Esophagus (tissue), 2 donors: Measurements from ENCODE around the gene CREBBP. TPM values are rescaled to one million over a fixed set of nuclear protein-coding genes. Genes with fewer than 3 reads are reported as not detected.
"Not testable (repeated sequence)": the region's sequence is repeated elsewhere in the genome, so short reads cannot be mapped to it uniquely, and the experiment has no call there.

Experiments
- H3K27ac ChIP-seq, 2 donors: one replicate each; pipeline ENCODE4 v1.5.1; 2013; ENCODE audit warnings: low read depth in 2 of 2, mild to moderate bottlenecking in 2 of 2, inconsistent platforms in 1 of 2, low read length in 1 of 2, moderate library complexity in 1 of 2
- H3K27me3 ChIP-seq, 2 donors: one replicate each; pipeline ENCODE4 v1.6.1; 2013; ENCODE audit warnings: low read length in 2 of 2, control low read depth in 1 of 2, mild to moderate bottlenecking in 1 of 2; ENCODE audit not compliant: insufficient read depth in 2 of 2, control insufficient read depth in 1 of 2
- H3K36me3 ChIP-seq, 2 donors: one replicate each; pipeline ENCODE4 v1.6.1; 2013; ENCODE audit warnings: low read length in 1 of 2; ENCODE audit not compliant: control insufficient read depth in 2 of 2, insufficient read depth in 2 of 2
- H3K4me1 ChIP-seq, 2 donors: one replicate each; pipeline ENCODE4 v1.6.1; 2013; ENCODE audit warnings: low read length in 1 of 2; ENCODE audit not compliant: control insufficient read depth in 2 of 2, insufficient read depth in 2 of 2
- H3K4me3 ChIP-seq, 2 donors: one replicate each; pipeline ENCODE4 v1.5.1; 2013; ENCODE audit warnings: low read length in 2 of 2, mild to moderate bottlenecking in 2 of 2, low read depth in 1 of 2, moderate library complexity in 1 of 2
- H3K9me3 ChIP-seq, 2 donors: one replicate each; pipeline ENCODE4 v1.6.1; 2013; ENCODE audit warnings: mild to moderate bottlenecking in 2 of 2, low read depth in 1 of 2, low read length in 1 of 2, moderate library complexity in 1 of 2; ENCODE audit not compliant: control insufficient read depth in 2 of 2, insufficient read depth in 1 of 2
- WGBS, 2 donors: extraction: QIAGEN DNeasy Blood & Tissue Kit; methylation state at CpG; one replicate each; pipeline ENCODE4 v1.1.7; 2013; 5-methylcytosine and 5-hydroxymethylcytosine counted together
- polyA plus RNA-seq, 2 donors: library from polyadenylated mRNA; stranded (reverse); fragments of 200-250 nt; gene quantifications; one replicate each; pipeline ENCODE4 v1.2.3, GENCODE V29; 2013
- donor health status: healthy with polysubstance abuse.
- donor health status: Bipolar disorder and iron deficiency.

The CREBBP gene
- polyA plus RNA-seq, 2 donors, result 8.4 to 20.2 TPM

DNA sequence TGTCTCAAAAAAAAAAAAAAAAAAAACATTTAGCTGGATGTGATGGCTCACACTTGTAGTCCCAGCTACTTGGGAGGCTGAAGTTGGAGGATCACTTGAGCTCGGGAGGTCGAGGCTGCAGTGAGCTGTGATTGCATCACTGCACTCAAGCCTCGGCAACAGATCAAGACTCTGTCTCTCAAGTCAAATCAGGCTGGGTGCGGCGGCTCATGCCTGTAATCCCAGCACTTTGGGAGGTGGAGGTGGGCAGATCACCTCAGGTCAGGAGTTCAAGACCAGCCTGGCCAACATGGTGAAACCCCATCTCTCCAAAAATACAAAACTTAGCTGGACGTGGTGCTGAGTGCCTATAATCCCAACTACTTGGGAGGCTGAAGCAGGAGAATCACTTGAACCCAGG, 31.2 kb upstream of the CREBBP start:
- H3K27me3 ChIP-seq, H3K27ac ChIP-seq, H3K9me3 ChIP-seq, H3K4me3 ChIP-seq, H3K36me3 ChIP-seq, H3K4me1 ChIP-seq: not testable (repeated sequence)
- 90 to 95% methylated on average over 6 of the region's 6 CpGs for WGBS, 2 donors

DNA sequence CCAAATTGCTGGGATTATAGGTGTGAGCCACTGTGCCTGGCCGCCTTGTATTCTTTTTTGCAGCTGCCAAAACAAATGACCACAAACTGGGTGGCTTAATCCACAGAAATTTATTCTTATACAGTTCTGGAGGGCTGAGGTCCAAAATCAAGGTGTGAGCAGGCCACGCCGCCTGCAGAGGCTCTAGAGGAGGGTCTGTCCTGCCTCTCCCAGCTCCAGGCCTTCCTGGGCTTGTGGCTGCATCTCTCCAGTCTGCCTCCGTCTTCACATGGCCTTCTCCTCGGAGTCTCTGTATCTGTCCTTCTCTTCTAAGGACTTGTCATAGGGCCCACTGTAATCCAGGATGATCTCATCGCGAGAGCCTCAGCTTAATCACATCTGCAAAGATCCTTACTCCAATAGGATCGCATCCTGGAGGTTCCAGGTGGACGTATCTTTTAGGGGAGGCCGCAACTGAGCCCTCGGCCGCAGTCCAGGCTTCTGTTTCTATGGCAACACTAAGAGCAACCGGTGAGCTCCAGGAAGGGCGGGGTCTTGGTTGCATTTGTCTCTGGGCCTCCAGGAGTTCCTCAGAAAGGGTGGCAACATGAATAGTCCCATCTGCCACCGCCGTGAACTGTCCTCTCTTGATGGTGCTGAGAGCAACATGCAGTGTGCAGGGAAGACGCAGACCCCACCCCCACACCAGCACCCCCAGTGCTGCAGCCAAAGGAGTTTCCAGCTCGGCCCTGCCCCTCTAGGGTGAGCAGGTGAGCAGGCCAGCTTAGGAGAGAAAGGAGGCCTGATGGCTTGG, 29.5 kb upstream of the CREBBP start:
- WGBS, 2 donors, result 75 to 77% methylated on average over 18 of the region's 18 CpGs
- Histone ChIP-seq H3K9me3 (no peaks in the 10 kb centered on the region), H3K36me3 (no peaks in the 10 kb centered on the region)

DNA sequence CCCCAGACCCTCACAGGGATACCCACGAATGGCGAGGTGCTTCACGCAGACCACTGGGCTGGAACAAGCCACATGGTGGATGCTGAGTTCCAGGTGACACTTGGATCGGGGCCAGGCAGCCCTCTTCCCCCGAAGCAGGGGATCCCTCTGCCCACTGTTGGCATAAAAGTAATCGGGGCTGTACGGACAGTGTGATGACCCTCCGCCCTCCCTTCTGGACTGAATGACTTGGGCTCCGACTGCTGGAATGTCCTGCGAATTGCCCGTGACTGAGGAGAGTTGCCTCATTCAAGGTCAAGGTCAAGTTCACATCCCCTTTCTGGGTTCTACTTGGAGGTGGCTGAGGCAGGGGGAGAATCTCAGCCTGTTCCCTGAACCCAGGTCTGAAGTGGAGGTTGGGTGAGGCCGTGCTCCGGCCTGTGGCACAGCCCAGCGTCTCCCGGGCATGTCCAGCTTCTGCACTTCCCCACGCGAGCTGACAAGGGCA, 28.5 kb upstream of the CREBBP start:
- Histone ChIP-seq H3K4me3 (no peak overlapping the region), H3K36me3 (no peaks in the 10 kb centered on the region), H3K27me3 (no peaks in the 10 kb centered on the region), H3K4me1 (no peaks in the 10 kb centered on the region), H3K9me3 (no peaks in the 10 kb centered on the region), H3K27ac (no peak overlapping the region)
- 88 to 91% methylated on average over 17 of the region's 17 CpGs for WGBS, 2 donors

More for the DNA sequence above, 29.5 kb upstream of the CREBBP start:
- H3K4me3 ChIP-seq, result no peak overlapping the region
- H3K27ac ChIP-seq, result no peak overlapping the region
- no peaks in the 10 kb centered on the region for H3K4me1 ChIP-seq
- H3K27me3 ChIP-seq, result no peaks in the 10 kb centered on the region

DNA sequence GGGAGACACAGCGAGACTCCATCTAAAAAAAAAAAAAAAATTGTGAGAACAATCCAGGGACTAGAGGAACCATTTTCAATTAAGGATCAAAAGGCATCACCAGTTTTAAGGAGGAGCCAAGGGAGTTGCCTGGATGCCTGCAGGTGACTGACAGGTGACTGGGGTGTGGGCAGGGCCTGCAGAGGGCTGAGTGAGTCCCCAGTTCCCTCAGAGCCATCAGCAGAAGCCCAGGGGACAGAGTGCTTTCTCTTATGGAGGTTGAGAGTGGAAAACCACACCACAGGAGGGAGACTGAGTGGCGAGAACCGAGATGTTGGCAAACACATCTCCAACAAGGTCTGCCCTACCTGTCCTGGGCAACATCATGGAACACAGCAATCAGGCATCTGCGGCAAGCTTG, 27.1 kb upstream of the CREBBP start:
- WGBS, 2 donors, result 83 to 86% methylated on average over 4 of the region's 4 CpGs
- H3K4me1 ChIP-seq, result no peaks in the 10 kb centered on the region

DNA sequence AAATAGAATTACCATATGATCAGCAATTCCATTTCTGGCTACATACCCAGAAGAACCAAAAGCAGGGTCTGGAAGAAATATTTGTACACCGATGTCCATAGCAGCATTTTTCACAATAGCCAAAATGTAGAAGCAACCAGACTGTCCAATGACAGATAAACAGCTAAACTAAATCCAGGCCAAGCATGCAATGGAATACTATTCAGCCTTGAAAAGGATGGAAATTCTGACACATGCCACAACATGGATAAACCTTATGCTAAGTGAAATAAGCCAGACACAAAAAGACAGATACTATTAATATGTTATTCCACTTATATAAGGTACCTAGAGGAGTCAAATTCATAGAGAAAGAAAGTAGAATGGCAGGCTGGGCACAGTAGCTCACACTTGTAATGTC, 25.9 kb upstream of the CREBBP start:
- no peaks in the 10 kb centered on the region for H3K36me3 ChIP-seq
- H3K27me3 ChIP-seq, result no peaks in the 10 kb centered on the region
- no peaks in the 10 kb centered on the region for H3K9me3 ChIP-seq
- H3K4me1 ChIP-seq, result no peaks in the 10 kb centered on the region
- no peak overlapping the region for H3K27ac ChIP-seq
- H3K4me3 ChIP-seq, result no peak overlapping the region
- 94 to 98% methylated on average over 1 of the region's 1 CpG for WGBS, 2 donors

More for the DNA sequence above, 27.1 kb upstream of the CREBBP start:
- Histone ChIP-seq H3K9me3 (no peaks in the 10 kb centered on the region), H3K4me3 (no peak overlapping the region), H3K27ac (no peak overlapping the region), H3K27me3 (no peaks in the 10 kb centered on the region), H3K36me3 (no peaks in the 10 kb centered on the region)

DNA sequence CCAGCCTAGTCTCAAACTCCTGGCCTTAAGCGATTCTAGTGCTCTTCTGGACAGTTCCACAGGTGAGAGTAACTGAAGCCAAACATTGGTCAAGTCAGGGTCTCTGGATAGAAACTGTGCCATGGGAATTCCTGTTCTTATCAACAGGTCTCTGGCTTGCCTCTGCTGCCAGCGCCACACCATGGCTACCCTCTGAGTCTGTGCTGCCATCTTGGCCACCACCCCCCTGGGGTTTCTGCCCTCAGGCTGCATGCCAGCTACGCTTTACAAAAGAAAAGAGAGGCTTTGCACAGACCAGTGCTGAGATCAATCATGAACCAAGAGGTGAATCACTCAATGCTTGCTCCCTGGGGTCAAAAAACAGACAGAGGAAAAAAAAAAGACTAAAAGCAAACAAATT, 24.4 kb upstream of the CREBBP start:
- Histone ChIP-seq H3K36me3 (no peaks in the 10 kb centered on the region), H3K4me3 (no peak overlapping the region), H3K9me3 (no peaks in the 10 kb centered on the region), H3K27ac (no peak overlapping the region), H3K27me3 (no peaks in the 10 kb centered on the region), H3K4me1 (no peaks in the 10 kb centered on the region)
- WGBS, 2 donors, result 61 to 71% methylated on average over 3 of the region's 3 CpGs

DNA sequence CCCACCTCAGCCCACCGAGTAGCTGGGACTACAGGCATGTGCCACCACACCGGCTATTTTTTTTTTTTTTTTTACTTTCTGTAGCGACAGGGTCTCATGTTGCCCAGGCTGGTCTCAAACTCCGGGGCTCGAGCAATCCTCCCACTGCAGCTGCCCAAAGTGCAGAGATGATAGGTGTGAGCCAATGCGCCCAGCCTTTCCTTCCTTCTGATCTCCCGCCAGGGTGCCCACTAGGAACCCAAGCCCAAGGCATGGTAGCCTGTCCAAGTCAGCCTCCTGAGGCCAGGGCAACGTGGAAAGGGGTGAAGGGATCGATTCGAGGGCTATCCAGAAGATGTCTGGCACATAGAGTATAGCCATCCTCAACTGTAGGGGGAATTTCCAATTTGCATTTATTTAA, 9.6 kb upstream of the CREBBP start:
- Histone ChIP-seq H3K4me3 (no peak overlapping the region), H3K27ac (no peak overlapping the region), H3K4me1 (no peaks in the 10 kb centered on the region), H3K36me3 (no peaks in the 10 kb centered on the region), H3K27me3 (no peaks in the 10 kb centered on the region), H3K9me3 (no peaks in the 10 kb centered on the region)
- WGBS, 2 donors, result 90% methylated on average over 10 of the region's 10 CpGs

DNA sequence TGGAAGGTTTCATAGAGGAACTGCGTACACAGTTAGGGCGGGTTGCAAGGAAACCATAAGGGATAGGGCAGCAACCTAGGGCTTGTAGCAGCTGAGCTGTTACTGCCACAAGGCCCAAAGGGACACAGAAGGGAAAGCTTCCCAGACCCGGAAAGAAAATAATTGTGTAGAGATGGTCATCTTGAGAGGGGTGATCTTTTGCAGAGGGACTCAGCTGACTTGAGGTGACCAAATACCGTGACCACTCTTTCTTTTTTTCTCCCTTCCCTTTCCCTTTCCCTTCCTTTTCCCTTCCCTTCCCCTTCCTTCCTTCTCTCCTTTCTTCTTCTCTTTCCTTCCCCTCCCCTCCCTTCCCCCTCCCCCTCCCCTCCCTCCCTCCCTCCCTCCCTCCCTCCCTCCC, 8.5 kb upstream of the CREBBP start:
- Histone ChIP-seq H3K4me1 (no peaks in the 10 kb centered on the region), H3K9me3 (no peaks in the 10 kb centered on the region)
- WGBS, 2 donors, result 79 to 81% methylated on average over 4 of the region's 4 CpGs

DNA sequence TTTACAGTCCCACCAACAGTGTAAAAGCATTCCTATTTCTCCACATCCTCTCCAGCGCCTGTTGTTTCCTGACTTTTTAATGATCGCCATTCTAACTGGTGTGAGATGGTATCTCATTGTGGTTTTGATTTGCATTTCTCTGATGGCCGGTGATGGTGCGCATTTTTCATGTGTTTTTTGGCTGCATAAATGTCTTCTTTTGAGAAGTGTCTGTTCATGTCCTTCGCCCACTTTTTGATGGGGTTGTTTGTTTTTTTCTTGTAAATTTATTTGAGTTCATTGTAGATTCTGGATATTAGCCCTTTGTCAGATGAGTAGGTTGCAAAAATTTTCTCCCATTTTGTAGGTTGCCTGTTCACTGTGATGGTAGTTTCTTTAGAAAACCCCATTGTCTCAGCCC, 5.5 kb upstream of the CREBBP start:
- not testable (repeated sequence) for H3K4me3 ChIP-seq, H3K36me3 ChIP-seq, H3K27me3 ChIP-seq, H3K27ac ChIP-seq, H3K4me1 ChIP-seq, H3K9me3 ChIP-seq
- 89 to 91% methylated on average over 3 to 4 of the region's 5 CpGs for WGBS, 2 donors

More for the DNA sequence above, 8.5 kb upstream of the CREBBP start:
- Histone ChIP-seq H3K27me3 (no peaks in the 10 kb centered on the region), H3K36me3 (no peaks in the 10 kb centered on the region), H3K4me3 (no peak overlapping the region), H3K27ac (no peak overlapping the region)

DNA sequence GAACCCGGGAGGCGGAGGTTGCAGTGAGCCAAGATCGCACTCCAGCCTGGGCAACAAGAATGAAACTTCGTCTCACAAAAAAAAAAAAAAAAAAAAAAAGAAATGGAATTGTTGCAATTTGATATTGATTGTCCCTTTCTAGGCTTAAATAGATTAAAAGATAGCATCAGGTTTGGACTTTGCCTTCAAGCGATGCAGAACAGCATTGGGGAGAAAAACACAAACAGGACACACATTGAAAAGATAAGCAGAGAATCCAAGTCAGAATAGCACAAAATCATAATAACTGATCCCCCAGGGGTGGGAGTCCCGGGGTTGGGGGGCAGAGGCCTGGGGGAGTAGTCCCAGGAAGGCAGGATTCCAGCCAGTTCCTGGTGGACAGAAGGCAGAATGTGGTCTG, 3.9 kb upstream of the CREBBP start:
- Histone ChIP-seq H3K9me3 (no peaks in the 10 kb centered on the region), H3K4me1 (peaks cover 0 to 7% of the 10 kb centered on the region in 2 donors), H3K27me3 (no peaks in the 10 kb centered on the region), H3K4me3 (no peak overlapping the region), H3K36me3 (no peaks in the 10 kb centered on the region), H3K27ac (no peak overlapping the region)
- WGBS, 2 donors, result 85 to 88% methylated on average over 6 of the region's 6 CpGs
